Measurements from ENCODE around the gene CDK19. TPM values are rescaled to one million over a fixed set of nuclear protein-coding genes. Genes with fewer than 3 reads are reported as not detected.
"Not testable (repeated sequence)": the region's sequence is repeated elsewhere in the genome, so short reads cannot be mapped to it uniquely, and the experiment has no call there.

The CDK19 gene
- total and polyA plus RNA-seq, 2 donors (not counting 1 experiment from before 2014, with no cell fraction given) = 11.2 to 11.3 TPM

DNA sequence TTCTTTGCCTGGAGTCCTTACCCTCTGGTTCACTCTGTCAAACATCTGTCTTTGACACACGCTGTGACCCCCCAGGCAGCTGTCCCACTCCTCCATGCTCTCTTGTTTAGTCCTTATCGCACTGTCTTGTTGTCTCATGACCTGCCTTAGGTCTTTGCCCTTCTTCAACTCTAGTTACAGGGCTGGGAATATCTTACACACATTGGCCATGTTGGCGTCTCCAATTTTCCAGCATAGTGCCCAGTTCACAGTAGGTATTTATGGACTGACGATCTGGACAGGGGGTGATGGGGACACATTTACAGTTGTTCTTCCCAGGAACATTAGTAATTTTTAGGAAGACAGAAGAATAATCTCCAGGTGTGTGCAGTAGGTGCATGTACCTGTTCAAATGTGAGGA is 209.1 kb downstream of the CDK19 start:
- Histone ChIP-seq H3K4me2 (ENCODE audit: extremely low read depth, insufficient read depth, low read length) (no peak overlapping the region), H4K20me1 (ENCODE audit: control insufficient read depth, extremely low read depth, insufficient read depth, low read length) (no peaks in the 10 kb centered on the region), H3K9ac (ENCODE audit: insufficient read depth, low read length) (no peak overlapping the region), H3K4me3 (replicated peaks in 1 of 4; ENCODE audit: control extremely low read depth in 1 of 4, insufficient read depth in 1 of 4, low read depth in 3 of 4, low read length in 4 of 4) (no peak overlapping the region), H3K27ac (ENCODE audit: insufficient read depth, low read length) (no peak overlapping the region), H3K27me3 (ENCODE audit: control insufficient read depth, insufficient read depth, low read length) (no peaks in the 10 kb centered on the region), H2AFZ (ENCODE audit: low read length) (no peak overlapping the region), H3K79me2 (ENCODE audit: control insufficient read depth, insufficient read depth, low read length) (no peaks in the 10 kb centered on the region), H3K9me3 (ENCODE audit: control insufficient read depth, insufficient read depth, low read depth, low read length) (no peaks in the 10 kb centered on the region), H3K36me3 (ENCODE audit: control insufficient read depth, insufficient read depth, low read length) (no peaks in the 10 kb centered on the region), H3K4me1 (ENCODE audit: control insufficient read depth, extremely low read depth, insufficient read depth, low read length) (no peaks in the 10 kb centered on the region)
- TF ChIP-seq EZH2 (IDR thresholded peaks at IDR 0.05; ENCODE audit: low read length, missing control alignments) = no peak
- TF ChIP-seq, protein P1, sequence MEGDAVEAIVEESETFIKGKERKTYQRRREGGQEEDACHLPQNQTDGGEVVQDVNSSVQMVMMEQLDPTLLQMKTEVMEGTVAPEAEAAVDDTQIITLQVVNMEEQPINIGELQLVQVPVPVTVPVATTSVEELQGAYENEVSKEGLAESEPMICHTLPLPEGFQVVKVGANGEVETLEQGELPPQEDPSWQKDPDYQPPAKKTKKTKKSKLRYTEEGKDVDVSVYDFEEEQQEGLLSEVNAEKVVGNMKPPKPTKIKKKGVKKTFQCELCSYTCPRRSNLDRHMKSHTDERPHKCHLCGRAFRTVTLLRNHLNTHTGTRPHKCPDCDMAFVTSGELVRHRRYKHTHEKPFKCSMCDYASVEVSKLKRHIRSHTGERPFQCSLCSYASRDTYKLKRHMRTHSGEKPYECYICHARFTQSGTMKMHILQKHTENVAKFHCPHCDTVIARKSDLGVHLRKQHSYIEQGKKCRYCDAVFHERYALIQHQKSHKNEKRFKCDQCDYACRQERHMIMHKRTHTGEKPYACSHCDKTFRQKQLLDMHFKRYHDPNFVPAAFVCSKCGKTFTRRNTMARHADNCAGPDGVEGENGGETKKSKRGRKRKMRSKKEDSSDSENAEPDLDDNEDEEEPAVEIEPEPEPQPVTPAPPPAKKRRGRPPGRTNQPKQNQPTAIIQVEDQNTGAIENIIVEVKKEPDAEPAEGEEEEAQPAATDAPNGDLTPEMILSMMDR (conservative IDR thresholded peaks at IDR 0.05 in 1 of 2, IDR thresholded peaks at IDR 0.05 in 1 of 2; ENCODE audit: low read depth in 1 of 2, low read length in 2 of 2) = no peak
- DNase-seq (ENCODE audit: low read depth in 2 of 2) = no peak

DNA sequence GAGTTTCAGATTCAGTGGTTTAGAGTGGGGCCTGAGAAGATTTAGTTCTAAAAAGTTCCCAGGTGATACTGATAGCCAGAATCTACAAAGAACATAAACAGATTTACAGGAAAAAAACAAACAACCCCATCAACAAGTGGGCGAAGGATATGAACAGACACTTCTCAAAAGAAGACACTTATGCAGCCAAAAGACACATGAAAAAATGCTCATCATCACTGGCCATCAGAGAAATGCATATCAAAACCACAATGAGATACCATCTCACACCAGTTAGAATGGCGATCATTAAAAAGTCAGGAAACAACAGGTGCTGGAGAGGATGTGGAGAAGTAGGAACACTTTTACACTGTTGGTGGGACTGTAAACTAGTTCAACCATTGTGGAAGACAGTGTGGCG is 214.6 kb downstream of the CDK19 start:
- H3K27ac ChIP-seq (ENCODE audit: insufficient read depth, low read length); H3K4me3 ChIP-seq (replicated peaks in 1 of 4; ENCODE audit: control extremely low read depth in 1 of 4, insufficient read depth in 1 of 4, low read depth in 3 of 4, low read length in 4 of 4); H3K9ac ChIP-seq (ENCODE audit: insufficient read depth, low read length); DNase-seq (ENCODE audit: low read depth in 2 of 2); H4K20me1 ChIP-seq (ENCODE audit: control insufficient read depth, extremely low read depth, insufficient read depth, low read length); H3K4me2 ChIP-seq (ENCODE audit: extremely low read depth, insufficient read depth, low read length); H3K36me3 ChIP-seq (ENCODE audit: control insufficient read depth, insufficient read depth, low read length); H3K79me2 ChIP-seq (ENCODE audit: control insufficient read depth, insufficient read depth, low read length); H3K9me3 ChIP-seq (ENCODE audit: control insufficient read depth, insufficient read depth, low read depth, low read length); H3K4me1 ChIP-seq (ENCODE audit: control insufficient read depth, extremely low read depth, insufficient read depth, low read length); H3K27me3 ChIP-seq (ENCODE audit: control insufficient read depth, insufficient read depth, low read length); H2AFZ ChIP-seq (ENCODE audit: low read length): not testable (repeated sequence)

DNA sequence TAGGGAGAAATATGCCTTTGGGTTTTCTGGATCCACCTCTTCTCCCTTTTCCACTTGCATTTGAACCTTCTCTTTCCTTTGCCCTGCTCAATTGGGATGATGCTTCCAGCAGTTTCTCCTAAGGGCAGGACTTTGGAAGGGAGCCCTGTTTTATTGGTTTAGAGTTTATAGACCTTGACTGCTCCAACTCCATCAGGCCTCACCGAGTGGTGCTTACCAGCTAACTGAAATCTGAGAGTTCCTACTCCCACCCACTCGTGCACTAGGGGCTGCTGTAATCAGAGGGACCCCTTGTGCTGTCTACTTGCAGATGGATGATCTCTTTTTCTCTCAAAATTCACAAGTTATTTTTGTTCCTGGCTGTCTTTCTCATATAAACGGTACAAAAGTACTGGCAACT is 217.5 kb downstream of the CDK19 start:
- Histone ChIP-seq H4K20me1 (ENCODE audit: control insufficient read depth, extremely low read depth, insufficient read depth, low read length) (no peaks in the 10 kb centered on the region), H3K27me3 (ENCODE audit: control insufficient read depth, insufficient read depth, low read length) (no peaks in the 10 kb centered on the region), H3K4me1 (ENCODE audit: control insufficient read depth, extremely low read depth, insufficient read depth, low read length) (no peaks in the 10 kb centered on the region), H3K79me2 (ENCODE audit: control insufficient read depth, insufficient read depth, low read length) (no peaks in the 10 kb centered on the region), H3K9ac (ENCODE audit: insufficient read depth, low read length) (no peak overlapping the region), H3K4me2 (ENCODE audit: extremely low read depth, insufficient read depth, low read length) (no peak overlapping the region), H3K9me3 (ENCODE audit: control insufficient read depth, insufficient read depth, low read depth, low read length) (no peaks in the 10 kb centered on the region), H3K4me3 (replicated peaks in 1 of 4; ENCODE audit: control extremely low read depth in 1 of 4, insufficient read depth in 1 of 4, low read depth in 3 of 4, low read length in 4 of 4) (no peak overlapping the region), H3K27ac (ENCODE audit: insufficient read depth, low read length) (no peak overlapping the region), H3K36me3 (ENCODE audit: control insufficient read depth, insufficient read depth, low read length) (no peaks in the 10 kb centered on the region), H2AFZ (ENCODE audit: low read length) (no peak overlapping the region)
- no peak for DNase-seq (ENCODE audit: low read depth in 2 of 2)
- TF ChIP-seq, protein P1 (conservative IDR thresholded peaks at IDR 0.05 in 1 of 2, IDR thresholded peaks at IDR 0.05 in 1 of 2; ENCODE audit: low read depth in 1 of 2, low read length in 2 of 2) = no peak
- TF ChIP-seq EZH2 (IDR thresholded peaks at IDR 0.05; ENCODE audit: low read length, missing control alignments) = no peak
